Fibroblast of lung (primary cell): Measurements from ENCODE around the gene VIPAS39. TPM values are rescaled to one million over a fixed set of nuclear protein-coding genes. Genes with fewer than 3 reads are reported as not detected.

ENCODE experiments used
- DNase-seq, 2 donors: peaks; one replicate each; pipeline versions ENCODE4 v3.0.0 to v3.0.0-alpha.2; 2010; ENCODE audit warnings: low read depth in 2 of 2
- H2AFZ ChIP-seq: 2 replicates; pipeline ENCODE4 v1.5.1; 2012; ENCODE audit warnings: low read length, control low read depth, inconsistent platforms
- H3K27ac ChIP-seq: 2 replicates; pipeline ENCODE4 v1.5.1; 2011; ENCODE audit warnings: low read length, control low read depth; ENCODE audit not compliant: insufficient read depth
- H3K27me3 ChIP-seq: 2 replicates; pipeline ENCODE4 v1.5.1; 2011; ENCODE audit warnings: mild to moderate bottlenecking, low read length; ENCODE audit not compliant: control insufficient read depth, insufficient read depth
- H3K36me3 ChIP-seq: 2 replicates; pipeline ENCODE4 v1.5.1; 2011; ENCODE audit warnings: low read length; ENCODE audit not compliant: control insufficient read depth, insufficient read depth
- H3K4me1 ChIP-seq: 2 replicates; pipeline ENCODE4 v1.5.1; 2011; ENCODE audit warnings: low read length; ENCODE audit not compliant: control insufficient read depth, insufficient read depth; ENCODE audit errors: extremely low read depth
- H3K4me2 ChIP-seq: 2 replicates; pipeline ENCODE4 v1.5.1; 2011; ENCODE audit warnings: low read length, control low read depth; ENCODE audit not compliant: insufficient read depth; ENCODE audit errors: extremely low read depth
- H3K4me3 ChIP-seq, 4 experiments: fragments of 200-600 bp in 1 of 4; sonication (generic) in 1 of 4; replicated peaks in 1 of 4; 2 replicates each; pipeline ENCODE4 v1.5.1; 2011 to 2016; ENCODE audit warnings: low read length in 4 of 4, low read depth in 3 of 4, mild to moderate bottlenecking in 3 of 4, control low read depth in 2 of 4, inconsistent platforms in 1 of 4, mixed read lengths in 1 of 4; ENCODE audit not compliant: insufficient read depth in 1 of 4; ENCODE audit errors: control extremely low read depth in 1 of 4
- H3K79me2 ChIP-seq: 2 replicates; pipeline ENCODE4 v1.5.1; 2012; ENCODE audit warnings: mild to moderate bottlenecking, low read length, inconsistent platforms; ENCODE audit not compliant: control insufficient read depth, insufficient read depth
- H3K9ac ChIP-seq: 2 replicates; pipeline ENCODE4 v1.5.1; 2011; ENCODE audit warnings: mild to moderate bottlenecking, low read length, control low read depth; ENCODE audit not compliant: insufficient read depth
- H3K9me3 ChIP-seq: 2 replicates; pipeline ENCODE4 v1.5.1; 2012; ENCODE audit warnings: low read depth, low read length; ENCODE audit not compliant: control insufficient read depth, insufficient read depth
- H4K20me1 ChIP-seq: 2 replicates; pipeline ENCODE4 v1.5.1; 2011; ENCODE audit warnings: low read length; ENCODE audit not compliant: control insufficient read depth, insufficient read depth; ENCODE audit errors: extremely low read depth
- EZH2 ChIP-seq: IDR thresholded peaks from 2 replicates; pipeline ENCODE4 v1.5.1; 2012; ENCODE audit warnings: low read length, control low read depth, mild to moderate bottlenecking; ENCODE audit errors: missing control alignments
- polyA plus RNA-seq, 2 donors: library from polyadenylated mRNA; depleted of rRNA in 1 of 2; stranded (reverse) in 1 of 2; unstranded in 1 of 2; fragments of >200 nt; gene quantifications; 2 replicates each; pipeline ENCODE4 v1.2.1, GENCODE V29; 2011 to 2012; ENCODE audit warnings: missing spikeins in 1 of 2
- total RNA-seq: library from RNA; depleted of rRNA; stranded (reverse); fragments of >200 nt; gene quantifications from 2 replicates; pipeline ENCODE4 v1.2.1, GENCODE V29; 2014
- TF ChIP-seq, protein P1 (sequence below), 2 donors: IDR thresholded peaks in 1 of 2; conservative IDR thresholded peaks in 1 of 2; 1 replicate in 1 of 2; 2 replicates in 1 of 2; pipeline ENCODE4 v1.5.1; 2011 to 2012; ENCODE audit warnings: low read length in 2 of 2, control low read depth in 1 of 2, inconsistent platforms in 1 of 2, low read depth in 1 of 2, mild to moderate bottlenecking in 1 of 2

Gene VIPAS39
- total and polyA plus RNA-seq, 2 donors (not counting 1 experiment from before 2014, with no cell fraction given): 28.1 to 28.2 TPM

DNA sequence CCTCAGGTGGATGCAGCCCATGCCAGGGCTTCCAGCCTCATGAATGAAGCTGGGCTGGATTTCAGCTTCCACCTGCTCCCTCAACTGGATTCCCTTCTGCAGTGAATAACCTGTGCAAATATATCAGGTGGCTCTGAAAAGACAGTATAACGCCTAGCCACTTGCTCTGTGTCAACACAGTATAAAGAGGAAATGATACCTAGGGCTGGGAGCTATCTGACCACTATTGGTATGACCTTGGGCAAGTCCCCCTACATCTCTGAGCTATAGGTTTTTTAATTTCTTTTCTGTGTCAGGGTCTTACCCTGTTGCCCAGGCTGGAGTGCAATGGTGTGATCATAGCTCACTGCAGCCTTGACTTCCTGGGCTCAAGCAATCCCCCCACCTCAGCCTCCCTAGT lies 21.4 kb upstream of the VIPAS39 start:
- no peak for DNase-seq
- Histone ChIP-seq H3K4me2 (no peak overlapping the region), H3K9me3 (no peaks in the 10 kb centered on the region), H3K9ac (no peak overlapping the region), H3K27ac (no peak overlapping the region), H3K36me3 (no peaks in the 10 kb centered on the region), H2AFZ (no peak overlapping the region), H3K4me1 (no peaks in the 10 kb centered on the region), H3K27me3 (peaks cover 5% of the 10 kb centered on the region), H4K20me1 (no peaks in the 10 kb centered on the region), H3K79me2 (no peaks in the 10 kb centered on the region), H3K4me3 (no peak overlapping the region)
- TF ChIP-seq EZH2: no peak

DNA sequence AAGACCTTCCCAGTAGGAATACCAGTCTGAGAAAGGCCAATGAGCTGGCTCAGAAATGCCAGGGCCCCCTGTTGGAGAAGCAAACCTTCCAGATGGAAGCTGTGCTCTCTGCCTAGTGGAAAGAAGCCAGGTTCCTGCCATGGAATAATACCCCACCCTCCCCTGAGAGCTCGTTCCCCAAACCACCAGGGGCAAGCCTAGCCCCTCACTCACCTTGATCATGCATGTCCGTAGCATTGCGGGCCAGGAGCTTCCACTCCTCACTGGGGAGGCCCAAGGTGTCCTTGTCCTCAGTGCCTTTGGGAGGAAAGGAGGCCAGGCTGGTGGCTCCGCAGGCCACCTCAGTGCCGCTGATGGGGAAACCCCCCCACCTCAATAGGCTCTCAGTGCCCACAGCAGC lies 20.6 kb upstream of the VIPAS39 start:
- Histone ChIP-seq H3K9me3 (no peaks in the 10 kb centered on the region), H3K79me2 (no peaks in the 10 kb centered on the region), H3K4me1 (no peaks in the 10 kb centered on the region), H3K27me3 (peaks cover 5% of the 10 kb centered on the region), H2AFZ (no peak overlapping the region), H3K4me2 (no peak overlapping the region), H4K20me1 (no peaks in the 10 kb centered on the region), H3K4me3 (no peak overlapping the region), H3K9ac (no peak overlapping the region), H3K36me3 (no peaks in the 10 kb centered on the region), H3K27ac (no peak overlapping the region)
- TF ChIP-seq, protein P1, sequence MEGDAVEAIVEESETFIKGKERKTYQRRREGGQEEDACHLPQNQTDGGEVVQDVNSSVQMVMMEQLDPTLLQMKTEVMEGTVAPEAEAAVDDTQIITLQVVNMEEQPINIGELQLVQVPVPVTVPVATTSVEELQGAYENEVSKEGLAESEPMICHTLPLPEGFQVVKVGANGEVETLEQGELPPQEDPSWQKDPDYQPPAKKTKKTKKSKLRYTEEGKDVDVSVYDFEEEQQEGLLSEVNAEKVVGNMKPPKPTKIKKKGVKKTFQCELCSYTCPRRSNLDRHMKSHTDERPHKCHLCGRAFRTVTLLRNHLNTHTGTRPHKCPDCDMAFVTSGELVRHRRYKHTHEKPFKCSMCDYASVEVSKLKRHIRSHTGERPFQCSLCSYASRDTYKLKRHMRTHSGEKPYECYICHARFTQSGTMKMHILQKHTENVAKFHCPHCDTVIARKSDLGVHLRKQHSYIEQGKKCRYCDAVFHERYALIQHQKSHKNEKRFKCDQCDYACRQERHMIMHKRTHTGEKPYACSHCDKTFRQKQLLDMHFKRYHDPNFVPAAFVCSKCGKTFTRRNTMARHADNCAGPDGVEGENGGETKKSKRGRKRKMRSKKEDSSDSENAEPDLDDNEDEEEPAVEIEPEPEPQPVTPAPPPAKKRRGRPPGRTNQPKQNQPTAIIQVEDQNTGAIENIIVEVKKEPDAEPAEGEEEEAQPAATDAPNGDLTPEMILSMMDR (conservative IDR thresholded peaks at IDR 0.05 in 1 of 2, IDR thresholded peaks at IDR 0.05 in 1 of 2; ENCODE audit: low read depth in 1 of 2, low read length in 2 of 2): no peak
- TF ChIP-seq EZH2: no peak
- DNase-seq: no peak

DNA sequence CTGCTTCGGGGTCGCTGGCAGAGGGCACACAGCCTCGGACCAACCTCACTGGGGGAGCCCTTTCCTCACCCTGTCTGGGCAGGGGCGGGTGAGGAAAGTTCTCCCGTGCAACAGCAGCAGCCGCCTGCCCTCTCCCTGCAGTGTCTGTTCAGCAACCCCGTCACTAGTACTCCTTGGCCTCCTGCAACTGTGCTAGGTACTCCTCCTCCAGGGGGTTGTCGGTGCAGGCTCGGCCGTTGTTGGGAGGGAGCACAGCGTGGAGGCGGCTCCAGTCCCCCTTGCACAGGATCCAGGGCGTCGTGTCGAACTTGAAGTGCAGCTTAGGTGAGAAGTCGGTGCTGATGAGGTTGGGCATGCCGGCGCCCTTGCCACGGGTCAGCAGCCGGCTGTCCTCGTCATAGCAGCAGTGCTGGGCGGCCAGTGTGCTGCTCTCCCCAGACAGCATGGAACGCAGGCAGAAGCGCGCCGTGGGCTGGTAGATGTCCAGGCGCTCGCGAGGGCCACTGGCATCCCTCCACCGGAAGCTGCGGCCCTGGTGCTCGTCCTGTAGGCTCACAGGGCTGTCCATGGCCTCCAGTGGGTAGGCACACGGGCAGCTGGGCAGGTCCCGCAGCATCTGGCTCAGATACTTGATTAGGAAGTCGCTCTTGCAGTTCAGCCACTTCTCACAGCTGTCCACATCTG lies 18.2 kb upstream of the VIPAS39 start:
- no peak for DNase-seq
- H3K27me3 ChIP-seq: peaks cover 5% of the 10 kb centered on the region

More for the DNA sequence above, 18.2 kb upstream of the VIPAS39 start:
- no peaks in the 10 kb centered on the region for H3K79me2 ChIP-seq
- H2AFZ ChIP-seq: no peak overlapping the region
- no peak overlapping the region for H3K4me2 ChIP-seq
- TF ChIP-seq, protein P1 (conservative IDR thresholded peaks at IDR 0.05 in 1 of 2, IDR thresholded peaks at IDR 0.05 in 1 of 2; ENCODE audit: low read depth in 1 of 2, low read length in 2 of 2): no peak
- TF ChIP-seq EZH2: no peak
- H3K4me3 ChIP-seq: no peak overlapping the region
- H3K4me1 ChIP-seq: no peaks in the 10 kb centered on the region
- no peak overlapping the region for H3K9ac ChIP-seq
- no peaks in the 10 kb centered on the region for H3K9me3 ChIP-seq
- H3K27ac ChIP-seq: no peak overlapping the region
- H3K36me3 ChIP-seq: no peaks in the 10 kb centered on the region
- no peaks in the 10 kb centered on the region for H4K20me1 ChIP-seq
